ENCODE results near the gene ARHGAP10.

- TF ChIP-seq CTCF (IDR thresholded peaks at IDR 0.05; ENCODE audit: low read depth, low read length, poor library complexity, severe bottlenecking) (no peak), EZH2phosphoT487 (IDR thresholded peaks at IDR 0.05; ENCODE audit: borderline replicate concordance, low read length) (no peak)
These were observed 8.3 kb downstream of the ARHGAP10 start for GRCh38 chr4:147740176-147740575.
